ENCODE data around the gene BLID. TPM values are rescaled to one million over a fixed set of nuclear protein-coding genes. Genes with fewer than 3 reads are reported as not detected.
A peak's percentile ranks its signal among the peaks of the same experiment; 100 is the strongest.

Gene BLID
- total RNA-seq, 1 experiment from 2014 or later = 5.7 TPM

DNA sequence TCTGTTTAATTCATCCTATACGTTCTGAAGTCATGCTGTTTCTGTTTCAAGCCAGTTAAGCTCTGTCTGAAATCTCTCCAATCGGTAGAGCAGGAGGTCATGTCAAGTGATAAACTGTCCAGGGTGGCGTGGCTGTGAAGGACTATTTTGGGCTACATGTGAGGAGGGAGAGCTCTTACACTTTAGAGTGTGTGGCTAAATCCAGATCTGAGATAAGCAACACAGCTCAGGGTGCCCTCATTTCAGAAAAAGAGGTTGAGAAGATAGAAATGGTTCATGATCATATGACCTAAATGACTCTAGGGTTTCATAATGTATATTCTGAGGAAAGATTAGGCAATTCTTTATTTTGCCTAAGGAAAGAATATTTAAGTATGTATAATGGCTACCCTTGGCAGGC lies 8.4 kb downstream of the BLID start:
- Histone ChIP-seq H4K20me1 (ENCODE audit: low read length) (peaks cover 60% of the 10 kb centered on the region), H3K4me1 (ENCODE audit: insufficient read depth, low read length) (peaks cover 56% of the 10 kb centered on the region), H3K9me2 (replicated peaks; ENCODE audit: low read length) (no peaks in the 10 kb centered on the region), H3K9ac (ENCODE audit: low read length) (no peak overlapping the region), H3K27ac (ENCODE audit: low read length) (no peak overlapping the region), H3F3A (ENCODE audit: low read length, unreplicated experiment) (peaks cover 21% of the 10 kb centered on the region), H3K79me2 (ENCODE audit: low read length) (peaks cover 80% of the 10 kb centered on the region), H3K4me3 (ENCODE audit: low read length) (no peak overlapping the region), H2AFZ (ENCODE audit: low read length) (no peak overlapping the region), H3K36me3 (ENCODE audit: low read depth, low read length) (peaks cover 78% of the 10 kb centered on the region), H3K27me3 (ENCODE audit: low read length) (no peaks in the 10 kb centered on the region), H3K4me2 (ENCODE audit: low read length) (no peak overlapping the region), H3K9me3 (ENCODE audit: low read length) (no peaks in the 10 kb centered on the region)
- TF ChIP-seq EZH2phosphoT487 (IDR thresholded peaks at IDR 0.05; ENCODE audit: borderline replicate concordance, low read length) (no peak), CTCF (conservative IDR thresholded peaks at IDR 0.05; ENCODE audit: low read depth, low read length) (no peak), EZH2 (IDR thresholded peaks at IDR 0.05; ENCODE audit: low read length, unreplicated experiment) (no peak)
- no TSS peak for BruUV-seq (replicated peaks)
- intact Hi-C loops (cut with micrococcal nuclease) = no loop called here
- no peak for ATAC-seq
- no peak for DNase-seq
- POLR2A ChIA-PET (ENCODE audit: unreplicated experiment) = no interaction called here
- CTCF ChIA-PET = no interaction called here

GRCh38 chr11:122107045-122107444 lies 9.0 kb downstream of the BLID start:
- H4K20me1 ChIP-seq (ENCODE audit: low read length) = peaks cover 64% of the 10 kb centered on the region

More at GRCh38 chr11:122107045-122107444, 9.0 kb downstream of the BLID start:
- Histone ChIP-seq H2AFZ (ENCODE audit: low read length) (no peak overlapping the region), H3K9me3 (ENCODE audit: low read length) (no peaks in the 10 kb centered on the region), H3K27ac (ENCODE audit: low read length) (no peak overlapping the region), H3F3A (ENCODE audit: low read length, unreplicated experiment) (peaks cover 25% of the 10 kb centered on the region), H3K4me1 (ENCODE audit: insufficient read depth, low read length) (peaks cover 61% of the 10 kb centered on the region), H3K36me3 (ENCODE audit: low read depth, low read length) (peaks cover 78% of the 10 kb centered on the region), H3K9ac (ENCODE audit: low read length) (no peak overlapping the region), H3K79me2 (ENCODE audit: low read length) (peaks cover 80% of the 10 kb centered on the region), H3K4me2 (ENCODE audit: low read length) (no peak overlapping the region), H3K27me3 (ENCODE audit: low read length) (no peaks in the 10 kb centered on the region), H3K4me3 (ENCODE audit: low read length) (no peak overlapping the region), H3K9me2 (replicated peaks; ENCODE audit: low read length) (no peaks in the 10 kb centered on the region)
- no TSS peak for BruUV-seq (replicated peaks)
- no peak for DNase-seq
- intact Hi-C loops (cut with micrococcal nuclease) = no loop called here
- TF ChIP-seq EZH2 (IDR thresholded peaks at IDR 0.05; ENCODE audit: low read length, unreplicated experiment) (no peak), EZH2phosphoT487 (IDR thresholded peaks at IDR 0.05; ENCODE audit: borderline replicate concordance, low read length) (no peak), CTCF (conservative IDR thresholded peaks at IDR 0.05; ENCODE audit: low read depth, low read length) (no peak)
- ATAC-seq = peak; percentile 8
- CTCF ChIA-PET = no interaction called here
- POLR2A ChIA-PET (ENCODE audit: unreplicated experiment) = no interaction called here

All from PC-3 (cell line).